ENCODE results near the gene DIPK1A.

DIPK1A gene

GRCh38 chr1:92820024-92820423, 141.2 kb downstream of the DIPK1A start:
- no peak for DNase-seq (ENCODE audit: low read depth)
- TF ChIP-seq CTCF (conservative IDR thresholded peaks at IDR 0.05; ENCODE audit: low read depth, low read length) = no peak
- no peak overlapping the region for H3K4me3 ChIP-seq (ENCODE audit: low read length)

- no peak for DNase-seq (ENCODE audit: low read depth)
- TF ChIP-seq CTCF (conservative IDR thresholded peaks at IDR 0.05; ENCODE audit: low read depth, low read length) = peak; percentile 77
- H3K4me3 ChIP-seq (ENCODE audit: low read length) = no peak overlapping the region
Measured at GRCh38 chr1:92817986-92818764, 143.1 kb downstream of the DIPK1A start.

- no peak overlapping the region for H3K4me3 ChIP-seq (ENCODE audit: low read length)
- no peak for DNase-seq (ENCODE audit: low read depth)
- no peak for TF ChIP-seq CTCF (conservative IDR thresholded peaks at IDR 0.05; ENCODE audit: low read depth, low read length)
Measured at GRCh38 chr1:92817137-92817697, 144.0 kb downstream of the DIPK1A start.

- no peak for DNase-seq (ENCODE audit: low read depth)
- no peak overlapping the region for H3K4me3 ChIP-seq (ENCODE audit: low read length)
- TF ChIP-seq CTCF (conservative IDR thresholded peaks at IDR 0.05; ENCODE audit: low read depth, low read length) = no peak
Measured at GRCh38 chr1:92816732-92817131, 144.5 kb downstream of the DIPK1A start.

- no peak for TF ChIP-seq CTCF (conservative IDR thresholded peaks at IDR 0.05; ENCODE audit: low read depth, low read length)
- H3K4me3 ChIP-seq (ENCODE audit: low read length) = no peak overlapping the region
- DNase-seq (ENCODE audit: low read depth) = no peak
Measured at GRCh38 chr1:92808381-92808780, 152.9 kb downstream of the DIPK1A start.

GRCh38 chr1:92805216-92805615, 156.0 kb downstream of the DIPK1A start:
- H3K4me3 ChIP-seq (ENCODE audit: low read length) = no peak overlapping the region
- no peak for TF ChIP-seq CTCF (conservative IDR thresholded peaks at IDR 0.05; ENCODE audit: low read depth, low read length)
- no peak for DNase-seq (ENCODE audit: low read depth)

- H3K4me3 ChIP-seq (ENCODE audit: low read length) = no peak overlapping the region
- DNase-seq (ENCODE audit: low read depth) = peak; percentile 91
- TF ChIP-seq CTCF (conservative IDR thresholded peaks at IDR 0.05; ENCODE audit: low read depth, low read length) = no peak
Measured at GRCh38 chr1:92804721-92805201, 156.5 kb downstream of the DIPK1A start.

All from retinal pigment epithelial cell (primary cell).